HUES6 (cell line): Measurements from ENCODE around the gene ZFYVE28.

Experiments used
- H3K27ac ChIP-seq: 2 replicates; pipeline ENCODE4 v1.7.0; 2013; ENCODE audit warnings: low read depth, mild to moderate bottlenecking, low read length, inconsistent platforms
- H3K27me3 ChIP-seq: 2 replicates; pipeline ENCODE4 v1.6.1; 2013; ENCODE audit warnings: low read length; ENCODE audit not compliant: control insufficient read depth, insufficient read depth
- H3K36me3 ChIP-seq: 2 replicates; pipeline ENCODE4 v1.6.1; 2013; ENCODE audit warnings: low read length; ENCODE audit not compliant: control insufficient read depth, insufficient read depth
- H3K4me1 ChIP-seq: 2 replicates; pipeline ENCODE4 v1.6.1; 2013; ENCODE audit warnings: low read length; ENCODE audit not compliant: control insufficient read depth, insufficient read depth
- H3K4me3 ChIP-seq: 2 replicates; pipeline ENCODE4 v1.5.1; 2013; ENCODE audit warnings: low read depth, low read length
- H3K9ac ChIP-seq: one replicate; pipeline ENCODE4 v1.6.1; 2013; ENCODE audit warnings: mild to moderate bottlenecking, low read length
- H3K9me3 ChIP-seq: 2 replicates; pipeline ENCODE4 v1.6.1; 2013; ENCODE audit warnings: low read depth, low read length; ENCODE audit not compliant: control insufficient read depth, insufficient read depth

The ZFYVE28 gene

GRCh38 chr4:2249526-2250356, 168.7 kb downstream of the ZFYVE28 start:
- H3K9ac ChIP-seq, result no peak overlapping the region
- H3K4me3 ChIP-seq, result no peak overlapping the region
- no peak overlapping the region for H3K27ac ChIP-seq
- H3K9me3 ChIP-seq, result peaks cover 8% of the 10 kb centered on the region
- H3K4me1 ChIP-seq, result no peaks in the 10 kb centered on the region
- no peaks in the 10 kb centered on the region for H3K27me3 ChIP-seq
- peaks cover 24% of the 10 kb centered on the region for H3K36me3 ChIP-seq

- H3K4me3 ChIP-seq, result no peak overlapping the region
- no peak overlapping the region for H3K27ac ChIP-seq
- no peak overlapping the region for H3K9ac ChIP-seq
- H3K27me3 ChIP-seq, result peaks cover 1% of the 10 kb centered on the region; the same call in 1 of the 2 replicates
- peaks cover 19% of the 10 kb centered on the region for H3K36me3 ChIP-seq
- H3K9me3 ChIP-seq, result peaks cover 12% of the 10 kb centered on the region
- H3K4me1 ChIP-seq, result no peaks in the 10 kb centered on the region
These were observed 169.6 kb downstream of the ZFYVE28 start for GRCh38 chr4:2248821-2249261.

DNA sequence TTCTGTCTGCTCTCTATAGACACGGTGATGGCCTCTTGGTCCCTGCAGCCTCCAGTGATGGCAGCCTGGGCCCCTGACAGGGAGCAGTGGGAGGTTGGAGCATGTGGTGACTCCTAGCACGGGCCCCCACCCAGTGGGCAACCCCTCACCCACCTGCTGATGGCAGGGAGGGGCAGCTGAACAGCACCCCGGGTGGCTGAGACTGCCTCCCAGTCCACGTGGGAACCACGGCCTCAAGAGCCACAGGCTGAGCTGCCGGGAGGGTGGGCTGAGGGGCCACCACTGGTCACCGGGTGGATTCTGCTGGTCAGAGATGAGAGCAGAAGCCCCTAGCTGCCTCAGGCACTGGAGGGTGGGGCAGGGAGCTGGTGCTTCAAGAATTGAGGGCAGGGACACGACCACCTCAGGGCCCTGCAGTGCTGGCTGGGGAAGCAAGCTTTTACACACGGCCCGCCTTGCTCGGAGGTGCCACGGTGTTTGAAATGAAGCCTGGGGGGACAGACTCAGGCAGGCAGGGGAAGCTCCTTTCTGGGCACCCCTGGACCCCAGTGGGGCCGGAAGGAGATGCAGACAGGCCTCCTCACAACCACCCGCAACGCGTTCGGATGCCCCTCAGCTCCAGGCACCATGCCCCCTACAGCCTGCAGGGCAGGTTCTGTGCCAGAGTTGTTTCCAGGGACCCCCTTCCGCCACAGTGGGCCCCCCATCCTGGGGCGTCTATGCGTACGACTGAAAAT, 170.2 kb downstream of the ZFYVE28 start:
- H3K4me3 ChIP-seq, result no peak overlapping the region
- H3K36me3 ChIP-seq, result peaks cover 14% of the 10 kb centered on the region
- H3K27ac ChIP-seq, result no peak overlapping the region
- peaks cover 3% of the 10 kb centered on the region; the same call in 1 of the 2 replicates for H3K27me3 ChIP-seq
- H3K4me1 ChIP-seq, result no peaks in the 10 kb centered on the region
- peaks cover 13% of the 10 kb centered on the region for H3K9me3 ChIP-seq
- H3K9ac ChIP-seq, result peak overlapping the region; percentile 6

- Histone ChIP-seq H3K27ac (no peak overlapping the region), H3K27me3 (peaks cover 3% of the 10 kb centered on the region; the same call in 1 of the 2 replicates), H3K4me1 (no peaks in the 10 kb centered on the region)
These were observed 171.1 kb downstream of the ZFYVE28 start for GRCh38 chr4:2247128-2248043.

GRCh38 chr4:2246384-2247127, 171.9 kb downstream of the ZFYVE28 start:
- H3K9me3 ChIP-seq, result peaks cover 13% of the 10 kb centered on the region
- no peak overlapping the region for H3K4me3 ChIP-seq
- H3K27ac ChIP-seq, result no peak overlapping the region
- H3K36me3 ChIP-seq, result peaks cover 14% of the 10 kb centered on the region
- H3K27me3 ChIP-seq, result peaks cover 3% of the 10 kb centered on the region; the same call in 1 of the 2 replicates
- no peak overlapping the region for H3K9ac ChIP-seq
- no peaks in the 10 kb centered on the region for H3K4me1 ChIP-seq

More at GRCh38 chr4:2247128-2248043, 171.1 kb downstream of the ZFYVE28 start:
- Histone ChIP-seq H3K9me3 (peaks cover 13% of the 10 kb centered on the region), H3K9ac (no peak overlapping the region), H3K4me3 (no peak overlapping the region), H3K36me3 (peaks cover 14% of the 10 kb centered on the region)

DNA sequence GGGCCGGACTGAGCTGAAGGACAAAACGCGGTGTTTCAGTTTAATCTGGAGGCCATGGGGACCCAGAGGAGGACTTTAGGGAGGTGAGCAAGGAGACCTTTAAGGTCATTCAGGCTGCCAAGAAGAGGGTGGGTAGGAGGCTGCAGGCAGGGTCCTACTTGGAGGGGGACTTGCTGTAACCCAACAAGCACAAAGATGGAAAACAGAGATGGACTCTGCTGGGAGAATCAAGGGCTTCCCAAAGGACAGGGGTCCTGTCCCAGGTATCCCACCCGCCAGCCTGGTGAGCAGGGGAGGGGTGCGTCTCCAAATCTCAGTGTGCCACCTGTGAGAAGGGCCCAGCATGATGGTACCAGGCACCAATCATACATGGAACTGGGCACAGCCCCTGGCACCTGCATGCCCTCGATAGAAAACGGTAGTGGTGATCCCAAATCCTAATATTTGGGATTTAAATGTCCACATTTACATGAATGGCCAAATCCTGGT, 172.6 kb downstream of the ZFYVE28 start:
- no peak overlapping the region for H3K27ac ChIP-seq
- no peak overlapping the region for H3K9ac ChIP-seq

DNA sequence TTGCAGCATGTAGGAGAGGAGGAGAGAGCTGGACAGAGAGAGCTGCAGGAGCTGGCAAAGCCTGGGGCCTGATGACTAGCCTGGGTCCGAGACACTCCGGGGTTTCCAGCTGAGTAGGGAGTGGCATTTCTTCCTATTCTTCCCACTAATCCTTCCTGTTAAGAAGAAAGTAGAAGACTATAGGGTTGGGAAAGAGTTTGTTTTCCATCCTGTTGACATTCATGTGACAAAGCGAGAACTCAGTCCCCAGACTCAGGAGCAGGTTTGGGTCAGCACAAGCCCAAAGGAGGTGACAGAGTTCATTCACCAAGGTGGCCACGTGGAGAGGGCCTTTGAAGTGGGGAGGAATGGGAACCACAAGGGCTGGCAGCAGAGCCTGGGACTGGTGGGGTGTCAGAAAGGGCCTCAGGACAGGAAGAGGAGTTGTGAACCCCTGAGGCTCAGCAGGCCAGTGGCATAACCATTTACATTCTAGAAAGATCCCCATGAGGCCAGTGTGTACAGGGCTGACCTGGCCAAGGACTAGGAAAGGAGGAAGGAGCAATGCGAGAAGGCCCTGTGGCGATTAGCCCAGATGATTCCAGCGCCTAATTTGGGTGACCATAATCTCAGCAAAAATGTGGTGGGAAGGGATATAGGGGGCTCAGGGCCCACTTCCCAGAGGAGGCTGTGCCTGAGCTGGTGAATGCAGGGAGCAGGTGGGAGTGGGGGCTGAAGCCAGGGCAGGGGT, 173.2 kb downstream of the ZFYVE28 start:
- H3K9ac ChIP-seq, result no peak overlapping the region
- H3K36me3 ChIP-seq, result peaks cover 10% of the 10 kb centered on the region
- peaks cover 9% of the 10 kb centered on the region; the same call in 1 of the 2 replicates for H3K4me1 ChIP-seq
- H3K27ac ChIP-seq, result no peak overlapping the region
- peaks cover 13% of the 10 kb centered on the region for H3K9me3 ChIP-seq
- no peak overlapping the region for H3K4me3 ChIP-seq
- peaks cover 3% of the 10 kb centered on the region; the same call in 1 of the 2 replicates for H3K27me3 ChIP-seq

More for the DNA sequence above, 172.6 kb downstream of the ZFYVE28 start:
- peaks cover 13% of the 10 kb centered on the region for H3K9me3 ChIP-seq
- H3K27me3 ChIP-seq, result peaks cover 3% of the 10 kb centered on the region; the same call in 1 of the 2 replicates
- H3K4me1 ChIP-seq, result peaks cover 2% of the 10 kb centered on the region; the same call in 1 of the 2 replicates
- H3K36me3 ChIP-seq, result peaks cover 14% of the 10 kb centered on the region
- H3K4me3 ChIP-seq, result no peak overlapping the region

DNA sequence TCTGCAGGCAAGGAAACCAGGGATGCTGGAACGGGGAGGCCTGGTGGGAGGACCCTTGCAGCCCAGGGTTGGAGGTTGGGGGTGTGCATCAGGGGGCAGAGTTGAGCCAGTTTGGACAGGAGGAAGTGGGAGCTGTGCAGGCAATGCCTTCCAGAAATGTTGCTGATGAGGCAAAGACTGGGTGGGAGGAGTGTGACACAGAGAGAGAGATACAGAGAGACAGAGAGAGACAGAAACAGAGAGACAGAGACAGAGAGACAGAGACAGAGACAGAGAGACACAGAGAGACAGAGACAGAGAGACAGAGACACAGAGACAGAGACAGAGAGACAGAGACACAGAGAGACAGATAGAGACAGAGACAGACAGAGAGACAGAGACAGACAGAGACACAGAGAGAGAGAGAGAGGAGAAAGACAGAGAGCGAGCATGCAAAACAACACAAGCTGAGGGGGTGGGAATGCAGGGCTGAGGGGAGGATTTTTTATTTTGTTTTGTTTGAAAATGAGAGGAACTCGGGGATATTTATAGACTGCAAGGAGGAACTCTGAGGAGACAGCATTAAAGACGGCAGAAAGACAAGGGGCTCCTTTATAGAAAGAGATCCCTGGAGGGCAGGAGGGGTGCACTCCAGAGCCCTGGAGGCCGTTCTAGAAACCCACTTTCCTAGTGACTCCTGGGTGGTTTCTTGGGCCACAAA, 174.6 kb downstream of the ZFYVE28 start:
- Histone ChIP-seq H3K9ac (no peak overlapping the region), H3K27me3 (peaks cover 3% of the 10 kb centered on the region; the same call in 1 of the 2 replicates), H3K4me3 (no peak overlapping the region), H3K9me3 (peaks cover 13% of the 10 kb centered on the region), H3K27ac (no peak overlapping the region), H3K36me3 (0 out of 2 replicates have a peak, but pooled peaks cover 9% of the 10 kb centered on the region), H3K4me1 (peaks cover 14% of the 10 kb centered on the region; the same call in 1 of the 2 replicates)
